ENCODE results near the gene MGAT4B. TPM values are rescaled to one million over a fixed set of nuclear protein-coding genes. Genes with fewer than 3 reads are reported as not detected.

MGAT4B gene
- total RNA-seq, 2 donors from 2014 or later, result 23.7 to 87.6 TPM

DNA sequence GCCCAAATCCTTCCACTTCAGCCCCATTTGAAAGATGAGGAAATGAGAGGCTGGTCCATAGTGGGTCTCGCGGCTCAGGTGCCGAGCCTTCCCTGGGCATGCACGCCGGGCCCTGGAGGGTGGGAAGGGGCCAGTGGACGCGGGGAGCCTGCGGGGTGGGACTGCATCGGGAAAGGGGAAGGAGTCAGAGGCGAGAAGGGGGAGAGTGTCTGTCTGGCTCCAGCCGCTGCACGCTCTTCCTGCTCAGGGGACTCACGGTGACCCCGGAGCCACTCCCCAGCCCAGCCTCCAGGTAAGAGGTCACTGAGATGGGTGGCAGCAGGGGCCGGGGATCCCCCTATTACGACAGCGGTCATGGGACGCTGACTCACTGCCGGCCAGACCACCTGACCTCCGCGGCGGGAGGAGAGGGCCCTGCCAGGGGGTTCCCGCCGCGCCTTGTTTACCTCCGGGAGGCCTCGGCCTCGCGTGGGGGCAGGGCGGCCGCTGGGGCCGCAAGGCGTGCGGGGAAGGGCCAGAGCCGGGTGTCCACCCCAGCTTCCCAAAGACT, 12.2 kb upstream of the MGAT4B start:
- peak overlapping the region; percentile 81 to 92 for H3K27ac Mint-ChIP-seq
- DNase-seq (ENCODE audit: low spot score in 2 of 2) (peak; percentile 77 to 96), ATAC-seq (peak; percentile 73 to 85)
- H3K9me3 Mint-ChIP-seq, result no peaks in the 10 kb centered on the region
- peaks cover 10 to 23% of the 10 kb centered on the region in 2 donors for H3K36me3 Mint-ChIP-seq

DNA sequence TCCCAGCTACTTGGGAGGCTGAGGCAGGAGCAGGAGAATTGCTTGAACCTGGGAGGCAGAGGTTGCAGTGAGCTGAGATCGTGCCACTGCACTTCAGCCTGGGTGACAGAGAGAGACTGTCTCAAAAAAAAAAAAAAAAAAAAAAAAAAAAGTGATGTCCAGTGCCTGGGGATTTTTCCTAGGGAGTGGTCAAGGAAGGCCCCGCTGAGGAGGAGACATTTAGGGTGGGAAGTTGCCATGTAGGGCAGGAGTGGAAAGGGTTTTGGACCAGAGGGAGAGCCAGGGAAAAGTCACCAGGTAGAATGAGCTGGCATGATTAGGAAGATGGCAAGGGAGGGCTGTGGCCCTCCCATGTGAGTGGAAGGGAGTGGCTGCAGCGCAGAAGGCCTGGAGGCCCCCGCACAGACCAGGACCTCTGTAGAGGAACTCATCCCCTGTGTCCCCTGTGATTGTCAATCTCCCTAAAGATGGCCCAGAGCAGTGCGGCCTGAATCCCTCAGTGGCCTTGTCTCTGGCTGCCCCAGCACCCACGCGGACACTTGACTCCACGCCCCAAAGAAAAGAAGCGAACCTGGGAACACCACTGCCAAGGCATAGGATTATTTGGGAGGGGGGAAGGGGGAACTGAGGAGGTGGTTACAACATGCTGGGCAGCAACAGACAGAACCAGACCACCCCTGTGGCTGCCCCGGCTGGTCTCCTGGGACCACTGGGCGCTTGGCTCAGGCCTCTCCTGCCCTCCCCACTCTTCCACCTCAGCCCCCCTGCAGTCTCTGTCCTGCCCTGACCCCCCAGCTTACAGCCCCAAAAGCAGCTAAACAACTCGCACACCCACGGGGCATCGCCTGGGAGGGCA, 11.5 kb upstream of the MGAT4B start:
- peak overlapping the region; percentile 79 to 92 for H3K27ac Mint-ChIP-seq
- no peak for ATAC-seq

GRCh38 chr5:179817470-179817840, 10.8 kb upstream of the MGAT4B start:
- Mint-ChIP-seq H3K36me3 (peaks cover 10 to 16% of the 10 kb centered on the region in 2 donors), H3K9me3 (no peaks in the 10 kb centered on the region), H3K27ac (peak overlapping the region; percentile 50 to 92)
- ATAC-seq, result no peak
- no peak for DNase-seq (ENCODE audit: low spot score in 2 of 2)

More for the DNA sequence above, 11.5 kb upstream of the MGAT4B start:
- DNase-seq (ENCODE audit: low spot score in 2 of 2), result no peak
- Mint-ChIP-seq H3K36me3 (peaks cover 10 to 22% of the 10 kb centered on the region in 2 donors), H3K9me3 (no peaks in the 10 kb centered on the region)

GRCh38 chr5:179816796-179817469, 10.3 kb upstream of the MGAT4B start:
- no peak for ATAC-seq

GRCh38 chr5:179816401-179816795, 9.7 kb upstream of the MGAT4B start:
- ATAC-seq (no peak), DNase-seq (ENCODE audit: low spot score in 2 of 2) (no peak)
- no peaks in the 10 kb centered on the region for H3K9me3 Mint-ChIP-seq
- no peak overlapping the region for H3K27ac Mint-ChIP-seq
- peaks cover 10 to 11% of the 10 kb centered on the region in 2 donors for H3K36me3 Mint-ChIP-seq

More at GRCh38 chr5:179816796-179817469, 10.3 kb upstream of the MGAT4B start:
- Mint-ChIP-seq H3K27ac (no peak overlapping the region), H3K36me3 (peaks cover 6 to 11% of the 10 kb centered on the region in 2 donors), H3K9me3 (no peaks in the 10 kb centered on the region)
- DNase-seq (ENCODE audit: low spot score in 2 of 2), result no peak

DNA sequence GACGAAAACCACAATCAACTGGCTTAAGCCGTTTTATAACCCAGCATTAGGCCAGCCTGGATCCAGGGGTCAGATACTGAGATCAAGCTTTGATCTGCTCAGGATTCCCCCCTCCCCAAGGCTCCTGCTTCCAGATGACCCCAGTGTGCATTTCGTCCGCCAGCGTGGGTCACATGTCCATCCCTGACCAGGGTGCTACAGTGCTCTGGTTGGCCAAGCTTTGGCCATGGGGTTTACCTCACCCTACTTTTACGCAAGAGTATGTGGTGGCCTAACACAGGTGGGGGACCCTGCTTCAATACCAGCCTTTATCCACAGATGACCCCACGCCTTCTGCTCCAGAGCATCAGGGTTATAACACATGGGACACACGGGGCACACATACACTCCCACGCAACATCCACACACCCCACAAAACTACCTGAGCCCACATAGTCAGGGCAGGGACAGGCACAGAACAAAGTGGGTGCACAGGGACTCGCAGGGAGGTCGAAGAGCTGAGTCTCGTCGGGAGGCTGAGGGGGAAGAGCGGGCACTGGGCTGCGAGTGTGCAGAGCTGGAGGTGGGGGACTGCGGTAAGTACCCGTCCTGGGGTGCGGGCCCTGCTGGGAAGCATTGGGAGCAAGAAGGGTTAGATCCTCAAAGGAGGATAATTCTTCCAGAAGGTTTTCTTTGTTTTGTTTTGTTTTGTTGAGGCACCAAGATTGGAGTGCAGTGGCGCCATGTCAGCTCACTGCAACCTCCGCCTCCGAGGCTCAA, 9.0 kb upstream of the MGAT4B start:
- no peak for DNase-seq (ENCODE audit: low spot score in 2 of 2)
- ATAC-seq, result no peak
- peaks cover 9 to 12% of the 10 kb centered on the region in 2 donors for H3K36me3 Mint-ChIP-seq
- no peaks in the 10 kb centered on the region for H3K9me3 Mint-ChIP-seq
- H3K27ac Mint-ChIP-seq, result no peak overlapping the region

DNA sequence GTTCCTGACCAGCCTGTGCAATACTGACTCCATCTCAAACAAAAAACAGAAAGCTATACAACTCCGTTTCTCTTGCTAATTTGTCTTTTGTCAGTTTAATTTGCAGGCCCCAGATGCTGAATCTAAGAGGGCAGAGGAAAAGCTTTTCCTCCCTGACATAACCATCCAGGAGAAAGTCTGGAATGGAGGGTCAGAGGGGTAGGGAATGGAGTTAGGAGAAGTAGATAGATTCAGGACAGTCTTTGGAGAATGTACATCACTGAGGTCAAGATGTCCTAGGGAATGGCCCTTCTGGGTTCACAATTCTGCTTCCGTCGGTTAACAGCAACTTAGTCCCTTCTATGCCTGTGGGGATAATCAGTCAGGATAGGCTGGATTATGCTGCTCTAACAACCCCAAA, 7.4 kb upstream of the MGAT4B start:
- Mint-ChIP-seq H3K36me3 (peaks cover 9 to 12% of the 10 kb centered on the region in 2 donors), H3K27ac (no peak overlapping the region), H3K9me3 (no peaks in the 10 kb centered on the region)
- DNase-seq (ENCODE audit: low spot score in 2 of 2), result no peak
- ATAC-seq, result no peak

DNA sequence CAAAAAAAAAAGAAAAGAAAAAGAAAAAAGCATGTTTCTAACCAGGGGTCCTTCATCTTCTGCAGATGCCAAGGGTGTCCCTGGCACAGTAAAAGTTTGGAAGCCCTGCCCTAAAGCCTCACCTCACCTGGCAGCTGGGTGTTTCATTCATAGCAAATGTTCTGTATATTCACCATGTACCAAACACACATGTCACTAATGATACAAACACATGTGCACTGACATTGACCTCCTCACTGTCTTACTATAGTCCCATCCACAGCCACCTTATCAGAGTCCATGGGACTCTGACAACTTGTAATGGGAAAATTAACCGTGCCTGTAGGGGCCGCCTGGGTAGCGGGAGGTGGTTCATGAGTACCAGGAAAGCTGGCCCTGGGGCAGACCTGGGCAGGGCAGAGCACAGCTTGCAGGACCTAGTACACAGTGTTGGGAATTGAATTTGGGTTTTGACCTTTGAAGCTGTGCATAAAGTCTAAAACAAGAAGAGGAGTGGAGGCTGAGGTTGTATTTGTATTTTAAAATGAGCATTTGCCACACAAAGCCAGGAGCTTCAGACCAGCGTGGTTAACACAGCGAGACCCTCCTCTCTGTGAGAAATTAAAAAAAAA, 6.4 kb upstream of the MGAT4B start:
- Mint-ChIP-seq H3K27ac (no peak overlapping the region), H3K36me3 (peaks cover 9 to 12% of the 10 kb centered on the region in 2 donors), H3K9me3 (no peaks in the 10 kb centered on the region)
- ATAC-seq (no peak), DNase-seq (ENCODE audit: low spot score in 2 of 2) (no peak)

DNA sequence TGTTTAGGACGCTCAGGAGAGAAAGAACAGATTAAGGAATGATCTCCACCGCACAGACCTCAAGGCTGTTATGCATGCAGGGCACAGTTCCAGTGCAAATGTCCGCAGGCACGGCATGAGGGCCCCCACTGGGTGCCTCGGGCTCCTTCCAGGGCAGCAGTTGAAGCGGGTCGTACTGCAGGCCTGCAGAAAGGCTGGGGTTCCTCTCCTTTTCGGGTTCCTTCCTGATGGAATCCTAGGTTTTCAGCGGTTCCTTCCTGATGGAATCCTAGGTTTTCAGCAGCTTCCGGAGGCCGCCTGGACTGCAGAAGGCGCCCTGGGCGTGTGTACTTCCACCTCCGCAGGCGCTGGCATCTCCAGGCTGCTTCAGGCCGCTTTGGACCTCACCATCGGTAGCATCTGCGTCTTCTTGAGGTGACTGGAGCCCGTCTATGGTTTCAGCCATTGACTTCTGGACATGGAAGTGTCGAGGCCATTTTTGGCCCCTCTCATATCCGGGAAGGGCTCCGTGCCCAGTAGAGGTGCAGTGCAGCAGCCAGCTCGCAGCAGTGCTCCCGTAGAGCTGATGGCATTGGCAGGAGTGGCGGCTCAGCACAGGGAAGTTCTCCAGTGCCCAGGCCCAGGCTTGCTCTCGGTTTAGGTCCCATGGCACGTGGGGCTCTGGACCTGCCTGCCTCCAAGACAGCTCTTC, 5.6 kb upstream of the MGAT4B start:
- no peak for DNase-seq (ENCODE audit: low spot score in 2 of 2)
- no peak overlapping the region for H3K27ac Mint-ChIP-seq
- H3K36me3 Mint-ChIP-seq, result peaks cover 9 to 12% of the 10 kb centered on the region in 2 donors
- no peaks in the 10 kb centered on the region for H3K9me3 Mint-ChIP-seq
- ATAC-seq, result no peak

DNA sequence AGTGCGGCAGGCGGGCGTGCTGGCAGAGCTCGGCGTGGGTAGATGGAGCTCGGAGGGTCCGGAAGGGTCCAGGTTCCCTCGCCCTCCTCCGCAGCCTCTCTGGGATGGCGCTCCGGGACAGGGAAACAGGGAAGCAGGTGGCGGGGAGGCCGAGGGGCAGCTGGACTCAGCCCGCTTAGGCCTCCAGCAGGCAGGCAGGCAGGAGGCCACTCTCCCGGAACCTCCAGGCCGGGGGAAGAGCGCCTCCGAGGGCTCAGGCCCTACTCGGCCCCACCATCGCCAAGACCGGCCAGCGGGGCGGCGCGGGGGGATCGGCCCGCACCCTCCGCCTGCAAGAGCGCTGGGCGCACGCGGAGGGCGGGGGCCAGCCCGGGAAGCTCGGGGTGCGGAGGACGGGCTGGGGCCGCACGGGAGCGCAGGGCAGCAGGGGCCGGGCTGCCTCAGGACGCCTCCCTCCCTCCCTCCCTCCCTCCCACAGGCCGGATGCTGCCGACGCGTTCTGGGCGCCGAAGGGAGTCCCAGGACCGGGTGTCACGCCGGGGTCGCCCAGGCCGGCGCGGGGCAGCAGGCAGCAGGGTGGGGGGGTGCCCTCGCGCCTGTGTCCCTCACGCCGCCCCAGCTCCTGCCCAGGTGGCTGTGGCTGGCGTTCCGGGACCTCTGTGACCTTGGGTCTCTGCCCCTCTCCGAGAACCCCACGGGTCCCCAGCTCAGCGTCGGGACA, 977 bp downstream of the MGAT4B start:
- H3K9me3 Mint-ChIP-seq, result no peaks in the 10 kb centered on the region
- peaks cover 0 to 6% of the 10 kb centered on the region in 2 donors for H3K36me3 Mint-ChIP-seq
- ATAC-seq (peak; percentile 16 to 35), DNase-seq (ENCODE audit: low spot score in 2 of 2) (no peak)
- H3K27ac Mint-ChIP-seq, result peak overlapping the region; percentile 79 to 98

- H3K36me3 Mint-ChIP-seq, result peaks cover 0 to 6% of the 10 kb centered on the region in 2 donors
- ATAC-seq (no peak), DNase-seq (ENCODE audit: low spot score in 2 of 2) (no peak)
- no peaks in the 10 kb centered on the region for H3K9me3 Mint-ChIP-seq
- peak overlapping the region; percentile 79 to 98 for H3K27ac Mint-ChIP-seq
These were observed 1.6 kb downstream of the MGAT4B start for GRCh38 chr5:179805070-179805528.

DNA sequence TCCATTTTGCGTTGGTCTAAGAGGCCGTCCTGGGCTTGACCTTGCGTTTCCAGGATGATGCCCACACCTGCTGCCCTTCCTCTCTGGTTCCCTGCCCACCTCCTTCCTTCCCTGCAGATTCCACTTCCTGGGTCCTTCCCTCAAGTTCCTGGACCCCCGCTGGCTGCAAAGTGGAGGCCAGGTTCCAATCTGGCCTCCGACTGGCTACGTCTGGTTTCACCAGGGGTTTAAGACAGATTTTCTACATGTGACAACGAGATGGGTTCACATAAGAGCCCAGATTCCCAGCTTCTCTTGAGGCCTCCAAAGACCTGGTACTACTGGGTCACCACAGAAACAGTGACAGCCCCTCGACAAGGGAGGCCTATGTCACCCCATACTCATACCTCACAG, 2.1 kb downstream of the MGAT4B start:
- Mint-ChIP-seq H3K9me3 (no peaks in the 10 kb centered on the region), H3K36me3 (peaks cover 0 to 6% of the 10 kb centered on the region in 2 donors), H3K27ac (peak overlapping the region; percentile 29 to 79)
- no peak for DNase-seq (ENCODE audit: low spot score in 2 of 2)
- ATAC-seq, result no peak

GRCh38 chr5:179803651-179804554, 2.8 kb downstream of the MGAT4B start:
- peak overlapping the region; percentile 57 to 74 for H3K27ac Mint-ChIP-seq
- peaks cover 0 to 6% of the 10 kb centered on the region in 2 donors for H3K36me3 Mint-ChIP-seq
- H3K9me3 Mint-ChIP-seq, result no peaks in the 10 kb centered on the region
- DNase-seq (ENCODE audit: low spot score in 2 of 2), result peak; percentile 60 to 81
- peak; percentile 57 to 74 for ATAC-seq

GRCh38 chr5:179802950-179803562, 3.6 kb downstream of the MGAT4B start:
- Mint-ChIP-seq H3K27ac (peak overlapping the region in 1 of 2 donors; percentile 74), H3K36me3 (peaks cover 0 to 6% of the 10 kb centered on the region in 2 donors), H3K9me3 (no peaks in the 10 kb centered on the region)
- DNase-seq (ENCODE audit: low spot score in 2 of 2), result no peak
- ATAC-seq, result no peak
